ENCODE measurements around the gene ZGRF1.
"Not testable (repeated sequence)": the region's sequence is repeated elsewhere in the genome, so short reads cannot be mapped to it uniquely, and the experiment has no call there.

Gene ZGRF1

DNA sequence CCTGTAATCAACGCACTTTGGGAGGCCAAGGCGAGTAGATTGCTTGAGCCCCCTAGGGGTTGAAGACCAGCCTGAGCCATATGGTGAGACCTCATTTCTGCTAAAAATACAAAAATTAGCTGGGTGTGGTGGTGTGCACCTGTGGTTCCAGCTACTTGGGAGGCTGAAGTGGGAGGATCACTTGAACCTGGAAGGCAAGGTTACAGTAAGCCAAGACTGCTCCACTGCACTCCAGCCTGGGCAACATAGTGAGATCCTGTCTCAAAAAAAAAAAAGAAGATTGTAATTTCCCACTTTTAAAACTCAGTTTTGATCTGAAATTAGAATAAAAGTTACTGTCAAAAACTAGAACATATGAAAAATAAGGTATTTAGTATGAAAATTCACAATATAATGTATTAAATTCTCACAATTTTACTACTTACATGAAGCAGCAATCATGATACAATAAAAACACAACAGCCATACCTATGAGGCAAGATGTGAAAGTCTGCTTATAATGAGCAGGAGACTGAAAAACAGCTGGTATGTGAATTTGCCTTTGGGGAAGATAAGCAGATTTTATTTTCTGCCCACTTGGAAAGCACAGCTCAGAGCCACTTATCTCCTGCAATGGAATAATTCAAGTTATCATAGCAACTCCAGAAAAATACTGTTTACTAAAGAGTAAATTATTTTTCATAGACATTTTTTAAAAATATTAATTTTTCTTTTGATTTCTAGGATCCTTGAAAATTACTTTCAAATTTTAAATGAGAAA lies 50.6 kb downstream of the ZGRF1 start:
- H3K27ac ChIP-seq (ENCODE audit: low read depth, low read length), result no peak overlapping the region
- no peaks in the 10 kb centered on the region for H3K4me1 ChIP-seq (ENCODE audit: insufficient read depth, low read length)
- H3K9me3 ChIP-seq (ENCODE audit: insufficient read depth, low read depth, low read length), result no peaks in the 10 kb centered on the region
- WGBS, result 97% methylated on average over 2 of the region's 2 CpGs
- peaks cover 91% of the 10 kb centered on the region for H3K36me3 ChIP-seq (ENCODE audit: insufficient read depth, low read length)
- no peak overlapping the region for H3K4me3 ChIP-seq (ENCODE audit: low read length)
- H3K9ac ChIP-seq (ENCODE audit: low read depth, low read length), result no peak overlapping the region
- no peaks in the 10 kb centered on the region for H3K27me3 ChIP-seq (ENCODE audit: insufficient read depth, low read length)

DNA sequence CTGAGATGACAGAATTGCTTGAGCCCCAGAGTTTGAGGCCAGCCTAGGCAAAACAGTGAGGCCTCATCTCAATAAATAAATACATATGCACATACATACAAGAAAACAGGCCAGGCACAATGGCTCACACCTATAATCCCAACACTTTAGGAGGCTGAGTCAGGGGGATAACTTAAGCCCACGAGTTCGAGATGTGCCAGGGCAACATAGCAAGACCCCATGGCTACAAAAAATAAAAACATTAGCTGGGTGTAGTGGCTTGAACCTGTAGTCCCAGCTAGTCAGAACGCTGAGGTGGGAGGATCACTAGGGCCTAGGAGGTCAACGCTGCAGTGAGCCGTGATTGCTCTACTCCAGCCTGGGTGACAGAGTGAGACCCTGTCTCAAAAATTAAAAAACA lies 69.2 kb downstream of the ZGRF1 start:
- H3K9ac ChIP-seq (ENCODE audit: low read depth, low read length), result no peak overlapping the region
- whole genome bisulfite sequencing, result 87% methylated on average over 5 of the region's 5 CpGs
- H3K36me3 ChIP-seq (ENCODE audit: insufficient read depth, low read length), result peaks cover 8% of the 10 kb centered on the region
- H3K4me3 ChIP-seq (ENCODE audit: low read length), result no peak overlapping the region
- H3K4me1 ChIP-seq (ENCODE audit: insufficient read depth, low read length), result no peaks in the 10 kb centered on the region
- H3K27ac ChIP-seq (ENCODE audit: low read depth, low read length), result no peak overlapping the region
- H3K27me3 ChIP-seq (ENCODE audit: insufficient read depth, low read length), result no peaks in the 10 kb centered on the region
- no peaks in the 10 kb centered on the region for H3K9me3 ChIP-seq (ENCODE audit: insufficient read depth, low read depth, low read length)

DNA sequence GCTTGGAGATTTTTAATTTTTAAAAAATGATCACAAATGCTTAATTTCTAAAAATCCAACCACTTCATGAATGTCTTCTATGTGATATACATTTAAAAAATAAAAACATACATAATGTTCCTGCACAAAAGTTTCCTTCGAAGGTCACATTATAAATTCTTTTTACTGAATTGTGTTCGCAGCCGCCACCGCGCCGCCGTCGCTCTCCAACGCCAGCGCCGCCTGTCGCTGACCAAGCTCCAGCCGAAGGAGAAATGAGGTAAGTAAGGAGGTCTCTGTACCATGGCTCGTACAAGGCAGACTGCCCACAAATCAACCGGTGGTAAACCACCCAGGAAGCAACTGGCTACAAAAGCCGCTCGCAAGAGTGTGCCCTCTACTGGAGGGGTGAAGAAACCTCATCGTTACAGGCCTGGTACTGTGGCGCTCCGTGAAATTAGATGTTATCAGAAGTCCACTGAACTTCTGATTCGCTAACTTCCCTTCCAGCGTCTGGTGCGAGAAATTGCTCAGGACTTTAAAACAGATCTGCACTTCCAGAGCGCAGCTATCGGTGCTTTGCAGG lies 71.9 kb downstream of the ZGRF1 start:
- H3K9me3 ChIP-seq (ENCODE audit: insufficient read depth, low read depth, low read length), result no peaks in the 10 kb centered on the region
- no peaks in the 10 kb centered on the region for H3K27me3 ChIP-seq (ENCODE audit: insufficient read depth, low read length)
- no peaks in the 10 kb centered on the region for H3K4me1 ChIP-seq (ENCODE audit: insufficient read depth, low read length)
- 95% methylated on average over 25 of the region's 25 CpGs for WGBS
- H3K9ac ChIP-seq (ENCODE audit: low read depth, low read length), result no peak overlapping the region
- no peak overlapping the region for H3K4me3 ChIP-seq (ENCODE audit: low read length)
- H3K36me3 ChIP-seq (ENCODE audit: insufficient read depth, low read length), result peaks cover 29% of the 10 kb centered on the region
- no peak overlapping the region for H3K27ac ChIP-seq (ENCODE audit: low read depth, low read length)

DNA sequence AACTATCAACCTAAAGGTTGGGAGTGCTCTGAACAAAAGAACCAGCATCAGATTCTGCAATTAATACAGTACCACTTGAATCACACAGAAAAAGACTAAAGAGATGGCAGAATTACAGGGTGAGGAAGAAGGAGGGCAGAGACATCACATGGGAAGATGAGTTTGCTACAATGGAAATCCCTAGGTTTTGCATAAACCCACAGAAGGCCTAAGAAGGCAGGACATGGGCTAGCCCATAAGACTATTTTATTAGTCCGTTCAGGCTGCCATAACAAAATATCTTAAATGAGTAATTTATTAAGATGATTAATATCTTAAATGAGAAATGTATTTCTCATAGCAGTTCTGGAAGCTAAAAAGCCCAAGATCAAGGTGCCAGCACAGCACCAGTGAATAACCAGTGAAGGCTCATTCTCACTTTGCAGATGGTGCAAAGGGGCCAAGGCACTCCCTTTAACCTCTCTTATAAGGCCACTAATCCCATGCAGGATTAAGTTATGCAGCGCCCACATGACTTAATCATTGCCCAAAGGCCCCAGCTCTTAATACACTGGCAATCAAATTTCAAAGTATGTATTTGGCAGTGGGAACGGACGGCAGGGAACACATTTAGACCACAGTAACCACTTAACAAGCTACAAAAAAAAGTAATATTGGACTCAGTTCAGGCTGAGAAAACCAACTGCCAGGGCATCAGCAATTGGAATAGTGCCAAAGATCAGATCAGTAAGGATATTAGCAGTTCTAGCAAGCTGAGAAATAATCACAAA lies 73.1 kb downstream of the ZGRF1 start:
- no peak overlapping the region for H3K4me3 ChIP-seq (ENCODE audit: low read length)
- no peaks in the 10 kb centered on the region for H3K27me3 ChIP-seq (ENCODE audit: insufficient read depth, low read length)
- no peaks in the 10 kb centered on the region for H3K4me1 ChIP-seq (ENCODE audit: insufficient read depth, low read length)
- no peaks in the 10 kb centered on the region for H3K9me3 ChIP-seq (ENCODE audit: insufficient read depth, low read depth, low read length)
- no peak overlapping the region for H3K9ac ChIP-seq (ENCODE audit: low read depth, low read length)
- 96% methylated on average over 3 of the region's 4 CpGs for WGBS
- no peak overlapping the region for H3K27ac ChIP-seq (ENCODE audit: low read depth, low read length)
- H3K36me3 ChIP-seq (ENCODE audit: insufficient read depth, low read length), result peaks cover 29% of the 10 kb centered on the region

DNA sequence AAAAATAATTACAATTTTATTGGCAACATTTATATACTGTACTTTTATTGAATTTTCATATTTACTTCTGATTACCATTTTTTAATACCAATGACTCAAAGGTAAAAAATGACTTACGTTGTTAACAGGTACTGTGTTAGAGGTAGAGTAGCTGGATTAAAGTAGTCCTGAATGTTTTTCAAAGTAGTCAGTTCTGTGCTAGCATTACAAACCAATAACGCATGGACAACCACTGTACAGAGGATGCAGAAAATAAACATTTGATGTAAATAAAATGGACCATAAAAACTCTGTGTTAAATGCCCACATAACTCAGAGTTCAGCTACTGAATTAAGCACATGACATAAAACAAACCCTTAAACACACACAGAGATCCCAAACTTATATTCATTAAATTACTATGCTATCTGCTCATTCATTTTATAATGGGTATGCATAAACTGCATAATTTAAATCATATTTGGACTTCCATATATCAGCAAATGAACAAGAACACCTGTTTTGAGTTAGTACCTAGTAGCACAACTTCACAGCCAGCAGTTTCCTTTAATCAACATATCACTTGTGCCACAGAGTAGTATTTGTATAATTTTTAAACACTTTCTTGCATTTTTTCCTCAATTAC lies 74.3 kb downstream of the ZGRF1 start:
- Histone ChIP-seq H3K4me3 (ENCODE audit: low read length) (no peak overlapping the region), H3K4me1 (ENCODE audit: insufficient read depth, low read length) (no peaks in the 10 kb centered on the region), H3K9me3 (ENCODE audit: insufficient read depth, low read depth, low read length) (no peaks in the 10 kb centered on the region), H3K9ac (ENCODE audit: low read depth, low read length) (no peak overlapping the region), H3K27ac (ENCODE audit: low read depth, low read length) (no peak overlapping the region), H3K27me3 (ENCODE audit: insufficient read depth, low read length) (no peaks in the 10 kb centered on the region), H3K36me3 (ENCODE audit: insufficient read depth, low read length) (peaks cover 36% of the 10 kb centered on the region)
- 88% methylated on average over 2 of the region's 2 CpGs for whole genome bisulfite sequencing

DNA sequence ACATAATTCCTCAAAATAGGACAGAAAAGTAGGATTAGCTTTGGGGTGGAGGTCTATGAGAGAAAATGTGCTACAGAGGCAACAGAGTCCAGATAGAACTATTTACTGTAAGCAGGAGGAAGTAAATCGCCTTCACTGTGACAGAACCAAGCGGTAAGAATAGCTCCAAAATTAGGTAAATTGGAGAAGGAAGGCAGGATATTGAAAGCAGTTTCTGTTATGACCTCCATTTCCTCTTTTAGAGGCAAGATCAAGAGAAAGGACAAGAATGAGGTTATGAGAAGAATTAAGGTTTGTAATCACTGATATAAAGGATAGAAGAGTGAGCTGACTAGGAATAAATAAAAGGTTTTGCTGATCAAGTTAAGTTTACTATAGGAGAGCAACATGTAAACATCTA lies 76.6 kb downstream of the ZGRF1 start:
- H3K4me3 ChIP-seq (ENCODE audit: low read length), result no peak overlapping the region
- no peaks in the 10 kb centered on the region for H3K27me3 ChIP-seq (ENCODE audit: insufficient read depth, low read length)
- WGBS, result 94% methylated on average over 2 of the region's 2 CpGs
- H3K9ac ChIP-seq (ENCODE audit: low read depth, low read length), result no peak overlapping the region
- no peak overlapping the region for H3K27ac ChIP-seq (ENCODE audit: low read depth, low read length)
- no peaks in the 10 kb centered on the region for H3K4me1 ChIP-seq (ENCODE audit: insufficient read depth, low read length)
- peaks cover 39% of the 10 kb centered on the region for H3K36me3 ChIP-seq (ENCODE audit: insufficient read depth, low read length)
- no peaks in the 10 kb centered on the region for H3K9me3 ChIP-seq (ENCODE audit: insufficient read depth, low read depth, low read length)

GRCh38 chr4:112559053-112559452 lies 77.7 kb downstream of the ZGRF1 start:
- H3K27me3 ChIP-seq (ENCODE audit: insufficient read depth, low read length), result no peaks in the 10 kb centered on the region
- 96% methylated on average over 3 of the region's 3 CpGs for WGBS

DNA sequence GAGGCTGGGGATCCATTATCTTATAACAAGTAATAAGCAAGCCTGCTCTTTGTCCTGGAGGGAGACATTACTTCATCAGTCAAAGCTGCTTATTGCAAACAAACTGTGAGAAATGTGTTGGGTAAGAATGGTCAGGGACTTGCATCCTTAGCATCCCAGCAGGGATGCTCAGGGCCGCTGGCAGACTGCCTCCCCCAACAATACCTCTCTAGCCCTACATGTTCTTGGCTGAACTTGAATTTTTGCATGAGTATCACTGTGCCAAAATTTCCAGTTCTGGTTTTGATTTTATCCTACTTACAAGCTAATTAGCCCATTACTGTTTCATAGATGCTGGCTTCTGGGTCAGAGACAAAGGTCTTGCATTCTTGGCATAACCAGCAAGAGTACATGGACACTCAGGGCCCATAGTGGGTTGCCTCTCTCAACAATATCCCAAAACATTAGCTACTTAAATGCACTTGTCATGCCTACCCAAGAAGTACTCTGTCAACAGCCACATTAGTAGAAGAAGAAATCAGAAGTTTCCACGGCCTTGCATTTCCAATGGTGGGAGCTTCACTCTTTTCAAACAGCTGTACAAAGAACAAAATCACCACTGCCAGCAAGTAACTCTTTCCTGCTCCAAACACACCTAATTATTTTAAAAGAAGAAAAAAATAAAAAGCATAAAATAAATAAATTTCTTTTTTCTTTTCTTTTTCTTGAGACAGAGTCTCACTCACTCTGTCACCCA lies 78.9 kb downstream of the ZGRF1 start:
- H3K27me3 ChIP-seq (ENCODE audit: insufficient read depth, low read length), result no peaks in the 10 kb centered on the region
- no peak overlapping the region for H3K4me3 ChIP-seq (ENCODE audit: low read length)
- H3K27ac ChIP-seq (ENCODE audit: low read depth, low read length), result no peak overlapping the region
- H3K9me3 ChIP-seq (ENCODE audit: insufficient read depth, low read depth, low read length), result no peaks in the 10 kb centered on the region
- WGBS, result 75% methylated on average over 2 of the region's 2 CpGs
- H3K4me1 ChIP-seq (ENCODE audit: insufficient read depth, low read length), result no peaks in the 10 kb centered on the region
- no peak overlapping the region for H3K9ac ChIP-seq (ENCODE audit: low read depth, low read length)
- peaks cover 54% of the 10 kb centered on the region for H3K36me3 ChIP-seq (ENCODE audit: insufficient read depth, low read length)

More at GRCh38 chr4:112559053-112559452, 77.7 kb downstream of the ZGRF1 start:
- Histone ChIP-seq H3K9ac (ENCODE audit: low read depth, low read length) (no peak overlapping the region), H3K9me3 (ENCODE audit: insufficient read depth, low read depth, low read length) (no peaks in the 10 kb centered on the region), H3K36me3 (ENCODE audit: insufficient read depth, low read length) (peaks cover 46% of the 10 kb centered on the region), H3K4me3 (ENCODE audit: low read length) (no peak overlapping the region), H3K4me1 (ENCODE audit: insufficient read depth, low read length) (no peaks in the 10 kb centered on the region), H3K27ac (ENCODE audit: low read depth, low read length) (no peak overlapping the region)

GRCh38 chr4:112554271-112554670 lies 82.4 kb downstream of the ZGRF1 start:
- no CpG with 5 or more reads among the region's 3 CpGs for WGBS
- H3K27ac ChIP-seq (ENCODE audit: low read depth, low read length), result not testable (repeated sequence)

DNA sequence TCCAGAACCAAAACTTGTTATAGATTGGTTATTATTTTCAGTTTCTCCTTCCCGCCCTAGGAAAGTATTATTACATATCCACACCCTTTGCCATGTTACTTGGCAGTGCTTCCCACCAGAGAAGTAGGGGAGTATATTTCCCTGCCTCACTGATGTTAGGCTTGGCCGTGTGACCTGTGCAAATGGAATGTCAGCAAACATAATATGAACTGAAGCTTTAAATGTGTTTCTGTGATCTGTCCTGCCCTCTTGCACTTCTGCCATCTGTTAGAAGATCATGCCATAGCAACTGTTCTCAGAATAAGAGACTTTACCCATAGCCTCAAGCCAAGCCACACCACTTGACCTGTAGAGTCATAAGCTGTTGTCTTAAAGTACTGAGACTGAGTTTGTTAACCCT lies 84.0 kb downstream of the ZGRF1 start:
- Histone ChIP-seq H3K9me3 (ENCODE audit: insufficient read depth, low read depth, low read length) (no peaks in the 10 kb centered on the region), H3K27ac (ENCODE audit: low read depth, low read length) (no peak overlapping the region), H3K9ac (ENCODE audit: low read depth, low read length) (no peak overlapping the region), H3K36me3 (ENCODE audit: insufficient read depth, low read length) (peaks cover 48% of the 10 kb centered on the region), H3K27me3 (ENCODE audit: insufficient read depth, low read length) (no peaks in the 10 kb centered on the region), H3K4me1 (ENCODE audit: insufficient read depth, low read length) (no peaks in the 10 kb centered on the region), H3K4me3 (ENCODE audit: low read length) (no peak overlapping the region)
- 91% methylated on average over 1 of the region's 2 CpGs for WGBS

More at GRCh38 chr4:112554271-112554670, 82.4 kb downstream of the ZGRF1 start:
- not testable (repeated sequence) for H3K27me3 ChIP-seq (ENCODE audit: insufficient read depth, low read length); H3K9me3 ChIP-seq (ENCODE audit: insufficient read depth, low read depth, low read length); H3K9ac ChIP-seq (ENCODE audit: low read depth, low read length); H3K4me3 ChIP-seq (ENCODE audit: low read length); H3K4me1 ChIP-seq (ENCODE audit: insufficient read depth, low read length)
- H3K36me3 ChIP-seq (ENCODE audit: insufficient read depth, low read length), result peaks cover 44% of the 10 kb centered on the region
